Lung (tissue), 12 donors: ENCODE results near the gene FNIP1. TPM values are rescaled to one million over a fixed set of nuclear protein-coding genes. Genes with fewer than 3 reads are reported as not detected.

Source experiments
- ATAC-seq: fragments of 200-7000 bp; cut with Tn5 transposase; one replicate; pipeline ENCODE4 v1.9.1; 2020; ENCODE audit warnings: moderate number of reproducible peaks; ENCODE audit not compliant: insufficient read depth, low FRiP score
- DNase-seq, 3 donors: peaks; one replicate each; pipeline ENCODE4 v3.0.0-alpha.2; 2013 to 2017
- H3K27ac ChIP-seq, 2 donors: one replicate each; pipeline ENCODE4 v1.5.1; 2013; ENCODE audit warnings: mild to moderate bottlenecking in 2 of 2, moderate library complexity in 2 of 2, control low read depth in 1 of 2, inconsistent platforms in 1 of 2, low read depth in 1 of 2, low read length in 1 of 2
- H3K27me3 ChIP-seq, 3 donors: one replicate each; pipeline ENCODE4 v1.5.1; 2013; ENCODE audit warnings: low read length in 2 of 3; ENCODE audit not compliant: control insufficient read depth in 3 of 3, insufficient read depth in 3 of 3
- H3K36me3 ChIP-seq, 4 donors: one replicate each; pipeline ENCODE4 v1.5.1; 2013; ENCODE audit warnings: low read length in 4 of 4, mild to moderate bottlenecking in 1 of 4, moderate library complexity in 1 of 4; ENCODE audit not compliant: control insufficient read depth in 4 of 4, insufficient read depth in 4 of 4
- H3K4me1 ChIP-seq, 5 donors: one replicate each; pipeline ENCODE4 v1.5.1; 2013; ENCODE audit warnings: low read length in 5 of 5, mild to moderate bottlenecking in 2 of 5, moderate library complexity in 1 of 5; ENCODE audit not compliant: control insufficient read depth in 5 of 5, insufficient read depth in 5 of 5
- H3K4me3 ChIP-seq: one replicate; pipeline ENCODE4 v1.5.1; 2013; ENCODE audit warnings: mild to moderate bottlenecking, control low read depth, moderate library complexity
- H3K9ac ChIP-seq, 2 donors: one replicate each; pipeline ENCODE4 v1.5.1; 2013; ENCODE audit warnings: low read length in 2 of 2, control low read depth in 1 of 2; ENCODE audit not compliant: insufficient read depth in 1 of 2
- H3K9me3 ChIP-seq, 4 donors: one replicate each; pipeline ENCODE4 v1.5.1; 2013; ENCODE audit warnings: low read length in 3 of 4, mild to moderate bottlenecking in 1 of 4, moderate library complexity in 1 of 4; ENCODE audit not compliant: control insufficient read depth in 4 of 4, insufficient read depth in 3 of 4
- CTCF ChIP-seq: IDR thresholded peaks from 2 replicates; pipeline ENCODE4 v1.5.1; 2012; ENCODE audit warnings: mild to moderate bottlenecking; ENCODE audit errors: control extremely low read depth, extremely low read depth
- WGBS, 2 donors: extraction: QIAGEN DNeasy Blood & Tissue Kit; methylation state at CpG; one replicate each; pipeline ENCODE4 v1.1.7; 2013; 5-methylcytosine and 5-hydroxymethylcytosine counted together
- polyA plus RNA-seq, 2 donors: library from polyadenylated mRNA; stranded (reverse); fragments of 200-250 nt; gene quantifications; one replicate each; pipeline ENCODE4 v1.2.1, GENCODE V29; 2013
- total RNA-seq, 2 donors: library from RNA; depleted of rRNA in 1 of 2; stranded (reverse); fragments of >200 nt in 1 of 2; gene quantifications; one replicate each; pipeline ENCODE4 v1.2.1, GENCODE V29; 2014 to 2021
- donor health status: control.
- donor health status: control.
- donor health status: Bipolar disorder and iron deficiency.
- donor health status: healthy.
- donor health status: DM: yes; HTN: yes; CAD: no.

FNIP1 gene
- total and polyA plus RNA-seq, 4 donors, result 5.0 to 98.3 (median 22.6) TPM

DNA sequence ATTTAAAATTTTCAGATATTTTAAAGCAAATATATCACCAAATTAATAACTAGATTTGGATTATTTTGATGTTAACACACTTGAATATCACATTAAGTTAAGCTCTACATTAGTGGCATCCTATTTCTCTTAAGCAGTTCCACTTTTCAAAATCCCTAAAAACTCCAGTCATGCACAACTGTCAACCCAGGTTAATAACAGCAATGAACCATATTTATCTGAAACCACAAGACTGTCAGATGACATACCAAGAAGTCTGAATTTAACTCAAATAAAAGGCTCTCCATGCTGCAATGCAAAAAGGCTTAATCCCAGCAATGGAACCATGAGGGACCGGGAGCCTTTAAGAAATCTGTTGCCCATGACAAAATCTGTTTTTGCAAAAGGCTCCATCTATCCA lies 27.5 kb downstream of the FNIP1 start:
- peaks cover 0 to under 1% (median 0%) of the 10 kb centered on the region in 4 donors for H3K9me3 ChIP-seq

GRCh38 chr5:131767891-131768290 lies 28.9 kb downstream of the FNIP1 start:
- H3K27ac ChIP-seq, result no peak overlapping the region
- no peaks in the 10 kb centered on the region for H3K27me3 ChIP-seq
- H3K9ac ChIP-seq, result no peak overlapping the region
- peaks cover 1 to 12% (median 3%) of the 10 kb centered on the region in 4 donors for H3K36me3 ChIP-seq
- TF ChIP-seq CTCF, result no peak
- H3K9me3 ChIP-seq, result peaks cover 0 to 2% (median 0%) of the 10 kb centered on the region in 4 donors
- no peak for DNase-seq
- peaks cover 0 to 28% (median 3%) of the 10 kb centered on the region in 5 donors for H3K4me1 ChIP-seq
- no peak overlapping the region for H3K4me3 ChIP-seq
- no peak for ATAC-seq

More for the DNA sequence above, 27.5 kb downstream of the FNIP1 start:
- peaks cover 0 to 7% (median under 1%) of the 10 kb centered on the region in 4 donors for H3K36me3 ChIP-seq
- H3K27ac ChIP-seq, result no peak overlapping the region
- ATAC-seq (no peak), DNase-seq (no peak)
- no peak overlapping the region for H3K4me3 ChIP-seq
- WGBS, 2 donors, result 77 to 90% methylated on average over 1 of the region's 1 CpG
- H3K4me1 ChIP-seq, result peaks cover 0 to 36% (median 4%) of the 10 kb centered on the region in 5 donors
- TF ChIP-seq CTCF, result no peak
- no peaks in the 10 kb centered on the region for H3K27me3 ChIP-seq
- H3K9ac ChIP-seq, result no peak overlapping the region

DNA sequence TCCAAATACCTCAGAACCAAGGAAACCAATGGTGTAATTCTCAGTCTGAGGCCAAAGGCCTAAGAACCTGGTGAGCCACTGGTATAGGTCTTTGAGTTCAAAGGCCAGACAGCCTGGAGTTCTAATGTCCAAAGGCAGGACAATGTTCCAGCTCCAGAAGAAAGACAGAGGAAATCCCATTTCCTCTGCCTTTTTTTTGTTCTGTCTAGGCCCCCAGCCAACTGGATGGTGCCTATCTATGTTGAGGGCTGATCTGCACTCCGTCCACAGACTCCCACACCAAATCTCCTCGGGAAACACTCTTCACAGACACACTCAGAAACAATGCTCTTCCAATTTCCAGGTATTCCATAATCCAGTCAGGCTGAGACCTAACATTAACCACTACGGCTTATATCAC lies 30.1 kb downstream of the FNIP1 start:
- no peak overlapping the region for H3K27ac ChIP-seq
- H3K9me3 ChIP-seq, result peaks cover 0 to 2% (median 0%) of the 10 kb centered on the region in 4 donors
- peaks cover 1 to 12% (median 3%) of the 10 kb centered on the region in 4 donors for H3K36me3 ChIP-seq
- no peak for TF ChIP-seq CTCF
- WGBS, 2 donors, result 62 to 82% methylated on average over 3 of the region's 3 CpGs
- H3K27me3 ChIP-seq, result no peaks in the 10 kb centered on the region
- ATAC-seq (no peak), DNase-seq (no peak)
- no peak overlapping the region for H3K4me3 ChIP-seq
- H3K9ac ChIP-seq, result no peak overlapping the region
- H3K4me1 ChIP-seq, result peaks cover 0 to 17% (median 3%) of the 10 kb centered on the region in 5 donors

GRCh38 chr5:131765261-131765660 lies 31.6 kb downstream of the FNIP1 start:
- Histone ChIP-seq H3K27ac (no peak overlapping the region), H3K4me3 (no peak overlapping the region), H3K9me3 (peaks cover 0 to 2% (median 0%) of the 10 kb centered on the region in 4 donors), H3K4me1 (peaks cover 0 to 16% (median 3%) of the 10 kb centered on the region in 5 donors), H3K36me3 (peaks cover 1 to 12% (median 3%) of the 10 kb centered on the region in 4 donors), H3K9ac (no peak overlapping the region), H3K27me3 (no peaks in the 10 kb centered on the region)
- no peak for TF ChIP-seq CTCF
- ATAC-seq (no peak), DNase-seq (no peak)
- 88 to 96% methylated on average over 1 of the region's 1 CpG for WGBS, 2 donors
